SU-DHL-6 (cell line): ENCODE data around the gene HTR2C.

Experiments
- H2AFZ ChIP-seq: fragments of 200-600 bp; sonication (generic); 2 replicates; pipeline ENCODE4 v1.6.1; 2014; ENCODE audit warnings: low read depth, mild to moderate bottlenecking, moderate library complexity, mixed read lengths, antibody characterized with exemption, low read length; ENCODE audit not compliant: severe bottlenecking
- H3F3A ChIP-seq: fragments of 200-600 bp; shearing (Covaris generic); 2 replicates; pipeline ENCODE4 v1.6.0; 2016; ENCODE audit warnings: antibody characterized with exemption, mild to moderate bottlenecking; ENCODE audit not compliant: insufficient read depth
- H3K27ac ChIP-seq: fragments of 200-600 bp; sonication (generic); 2 replicates; pipeline ENCODE4 v1.5.1; 2016; ENCODE audit warnings: low read depth, mild to moderate bottlenecking, low read length, moderate library complexity, mixed read lengths
- H3K27me3 ChIP-seq: fragments of 200-600 bp; sonication (generic), shearing (Covaris generic); 2 replicates; pipeline ENCODE4 v1.6.0; 2014; ENCODE audit warnings: mild to moderate bottlenecking, low read length
- H3K36me3 ChIP-seq: fragments of 200-600 bp; sonication (generic); 2 replicates; pipeline ENCODE4 v1.6.1; 2014; ENCODE audit warnings: mild to moderate bottlenecking, low read length, mixed read lengths
- H3K4me2 ChIP-seq: fragments of 300-600, 200-600 bp; shearing (Covaris generic), sonication (generic); 2 replicates; pipeline ENCODE4 v1.6.0; 2014; ENCODE audit warnings: low read length, low read depth, mild to moderate bottlenecking; ENCODE audit not compliant: poor library complexity, severe bottlenecking
- H3K4me3 ChIP-seq: fragments of 200-600 bp; sonication (generic); 2 replicates; pipeline ENCODE4 v1.5.1; 2014; ENCODE audit warnings: antibody characterized with exemption, low read length, mild to moderate bottlenecking, mixed read lengths; ENCODE audit not compliant: insufficient read depth, poor library complexity, severe bottlenecking
- H3K79me2 ChIP-seq: fragments of 200-600 bp; sonication (generic); 2 replicates; pipeline ENCODE4 v1.6.1; 2014; ENCODE audit warnings: mild to moderate bottlenecking, low read length, moderate library complexity; ENCODE audit not compliant: insufficient read depth
- H3K9ac ChIP-seq: fragments of 200-600 bp; sonication (generic); 2 replicates; pipeline ENCODE4 v1.7.0; 2014; ENCODE audit warnings: mild to moderate bottlenecking, low read length
- H3K9me2 ChIP-seq: fragments of 200-600 bp; sonication (generic); replicated peaks from 2 replicates; pipeline ENCODE4 v1.6.1; 2014; ENCODE audit warnings: low read length; ENCODE audit not compliant: insufficient read depth
- H3K9me3 ChIP-seq: fragments of 200-600 bp; sonication (generic); 2 replicates; pipeline ENCODE4 v1.6.1; 2014; ENCODE audit warnings: low read length, mixed read lengths; ENCODE audit not compliant: insufficient read depth
- H4K20me1 ChIP-seq: fragments of 200-600 bp; sonication (generic); 2 replicates; pipeline ENCODE4 v1.6.1; 2014; ENCODE audit warnings: low read depth, mild to moderate bottlenecking, antibody characterized with exemption, low read length, moderate library complexity, mixed read lengths
- CTCF ChIP-seq: fragments of 200-600 bp; sonication (generic); IDR thresholded peaks from one replicate; pipeline ENCODE4 v1.5.1; 2017; ENCODE audit warnings: antibody characterized with exemption, mild to moderate bottlenecking, low read length, moderate library complexity; ENCODE audit not compliant: insufficient read depth, poor library complexity, severe bottlenecking
- EZH2phosphoT487 ChIP-seq: fragments of 200-600 bp; sonication (generic), shearing (Covaris generic); conservative IDR thresholded peaks from 2 replicates; pipeline ENCODE4 v1.6.1; 2018; ENCODE audit warnings: mild to moderate bottlenecking, antibody characterized with exemption, low read length, moderate library complexity, mixed read lengths

The HTR2C gene

GRCh38 chrX:114766541-114766940, 182.7 kb downstream of the HTR2C start:
- no peak overlapping the region for H3K4me3 ChIP-seq
- no peaks in the 10 kb centered on the region for H3K36me3 ChIP-seq
- no peaks in the 10 kb centered on the region for H4K20me1 ChIP-seq
- H3K27me3 ChIP-seq, result no peaks in the 10 kb centered on the region
- no peaks in the 10 kb centered on the region for H3K9me3 ChIP-seq
- TF ChIP-seq CTCF (no peak), EZH2phosphoT487 (no peak)
- H3K9me2 ChIP-seq, result no peaks in the 10 kb centered on the region
- H3K79me2 ChIP-seq, result no peaks in the 10 kb centered on the region
- no peak overlapping the region for H3K27ac ChIP-seq
- H2AFZ ChIP-seq, result no peak overlapping the region
- H3F3A ChIP-seq, result no peaks in the 10 kb centered on the region
- no peak overlapping the region for H3K9ac ChIP-seq
- H3K4me2 ChIP-seq, result no peak overlapping the region

- Histone ChIP-seq H3K9me2 (no peaks in the 10 kb centered on the region), H3K4me3 (no peak overlapping the region), H3K27ac (no peak overlapping the region), H3K9me3 (no peaks in the 10 kb centered on the region), H2AFZ (no peak overlapping the region), H3K36me3 (no peaks in the 10 kb centered on the region), H3K9ac (no peak overlapping the region), H3K4me2 (no peak overlapping the region), H3K79me2 (no peaks in the 10 kb centered on the region), H3K27me3 (no peaks in the 10 kb centered on the region), H4K20me1 (no peaks in the 10 kb centered on the region), H3F3A (no peaks in the 10 kb centered on the region)
- TF ChIP-seq CTCF, result no peak
- TF ChIP-seq EZH2phosphoT487, result no peak
These were observed 190.8 kb downstream of the HTR2C start for GRCh38 chrX:114774691-114775090.

- no peaks in the 10 kb centered on the region for H3K9me2 ChIP-seq
- H2AFZ ChIP-seq, result no peak overlapping the region
- TF ChIP-seq CTCF (no peak), EZH2phosphoT487 (no peak)
- no peak overlapping the region for H3K4me2 ChIP-seq
- H3K4me3 ChIP-seq, result no peak overlapping the region
- H4K20me1 ChIP-seq, result no peaks in the 10 kb centered on the region
- no peak overlapping the region for H3K27ac ChIP-seq
- H3K27me3 ChIP-seq, result no peaks in the 10 kb centered on the region
- H3K79me2 ChIP-seq, result no peaks in the 10 kb centered on the region
- H3K9me3 ChIP-seq, result no peaks in the 10 kb centered on the region
- H3K36me3 ChIP-seq, result no peaks in the 10 kb centered on the region
- no peaks in the 10 kb centered on the region for H3F3A ChIP-seq
- no peak overlapping the region for H3K9ac ChIP-seq
These were observed 199.0 kb downstream of the HTR2C start for GRCh38 chrX:114782925-114783324.

- no peaks in the 10 kb centered on the region for H4K20me1 ChIP-seq
- no peaks in the 10 kb centered on the region for H3K79me2 ChIP-seq
- H3K4me3 ChIP-seq, result no peak overlapping the region
- no peaks in the 10 kb centered on the region for H3K36me3 ChIP-seq
- no peaks in the 10 kb centered on the region for H3K9me2 ChIP-seq
- no peak overlapping the region for H3K27ac ChIP-seq
- H3K4me2 ChIP-seq, result no peak overlapping the region
- H3K27me3 ChIP-seq, result no peaks in the 10 kb centered on the region
- no peaks in the 10 kb centered on the region for H3K9me3 ChIP-seq
- no peaks in the 10 kb centered on the region for H3F3A ChIP-seq
- H3K9ac ChIP-seq, result no peak overlapping the region
- TF ChIP-seq CTCF (no peak), EZH2phosphoT487 (no peak)
- no peak overlapping the region for H2AFZ ChIP-seq
These were observed 203.2 kb downstream of the HTR2C start for GRCh38 chrX:114787061-114787460.
